K562 (cell line): Measurements from ENCODE around the gene PICK1. TPM values are rescaled to one million over a fixed set of nuclear protein-coding genes. Genes with fewer than 3 reads are reported as not detected.
"Not testable (repeated sequence)": the region's sequence is repeated elsewhere in the genome, so short reads cannot be mapped to it uniquely, and the experiment has no call there.

Experiments
- ATAC-seq: fragments of 200-7000 bp; cut with Tn5 transposase; 3 replicates; pipeline ENCODE4 v1.9.1; 2020; ENCODE audit warnings: moderate library complexity
- BruUV-seq: library from RNA; stranded (reverse); fragments of 400-500 nt; replicated peaks from 2 replicates; lab custom pipeline; 2021; lab: Mats Ljungman, UMichigan
- CTCF ChIA-PET: fragments of 300-600 bp; formaldehyde crosslinking; extraction: SDS; loops from one replicate; lab custom pipeline; 2021; ENCODE audit warnings: low intra/inter-chr PET ratio; lab: Yijun Ruan, JAX
- POLR2A ChIA-PET: fragments of 300-600, 350-650 bp; sonication (Branson Sonifier 250); formaldehyde crosslinking; extraction: SDS; loops from one replicate; lab custom pipeline; 2021; ENCODE audit warnings: antibody characterized with exemption, inconsistent platforms; lab: Yijun Ruan, JAX
- DNase-seq, 4 experiments: peaks; one replicate each; pipeline versions ENCODE4 v3.0.0 to v3.0.0-alpha.2; 2011 to 2018; ENCODE audit warnings: low spot score in 3 of 4, mixed read lengths in 3 of 4; ENCODE audit errors: extremely low read depth in 1 of 4
- FAIRE-seq: peaks from 2 replicates; lab custom pipeline; 2011; peaks lifted over from hg19 to GRCh38; lab: Jason Lieb, UNC
- H2AFZ ChIP-seq: 2 replicates; pipeline ENCODE4 v1.6.0; 2011; ENCODE audit warnings: low read depth, low read length, control low read depth, inconsistent platforms
- H3K27ac ChIP-seq: fragments of 200-600 bp; 3 replicates; pipeline ENCODE4 v1.8.0; 2011; ENCODE audit warnings: low read depth, mild to moderate bottlenecking, control low read depth, inconsistent platforms, low read length, moderate library complexity, mixed read lengths; ENCODE audit errors: extremely low read depth
- H3K27me3 ChIP-seq, 2 experiments: fragments of 300-600 bp in 1 of 2; 2 replicates in 1 of 2; 3 replicates in 1 of 2; pipeline versions ENCODE4 v1.6.0 to v1.8.0; 2011; ENCODE audit warnings: inconsistent platforms in 2 of 2, low read length in 2 of 2, mild to moderate bottlenecking in 1 of 2, mixed read lengths in 1 of 2, moderate library complexity in 1 of 2; ENCODE audit not compliant: control insufficient read depth in 2 of 2, insufficient read depth in 2 of 2
- H3K36me3 ChIP-seq: fragments of 300-600 bp; 3 replicates; pipeline ENCODE4 v1.8.0; 2011; ENCODE audit warnings: mild to moderate bottlenecking, low read length, inconsistent platforms; ENCODE audit not compliant: control insufficient read depth, insufficient read depth
- H3K4me1 ChIP-seq, 2 experiments: fragments of 200-600 bp in 1 of 2; replicated peaks in 1 of 2; 2 replicates in 1 of 2; 3 replicates in 1 of 2; pipeline versions ENCODE4 v1.5.1 to v1.8.0; 2011; ENCODE audit warnings: inconsistent platforms in 2 of 2, low read length in 2 of 2, mild to moderate bottlenecking in 1 of 2, mixed read lengths in 1 of 2, moderate library complexity in 1 of 2; ENCODE audit not compliant: control insufficient read depth in 2 of 2, insufficient read depth in 2 of 2
- H3K4me2 ChIP-seq: 2 replicates; pipeline ENCODE4 v1.6.1; 2011; ENCODE audit warnings: low read length, control low read depth, inconsistent platforms, mixed read lengths; ENCODE audit not compliant: insufficient read depth
- H3K4me3 ChIP-seq: fragments of 200-600 bp; sonication (generic), shearing (Covaris generic); 2 replicates; pipeline ENCODE4 v1.5.1; 2016; ENCODE audit warnings: control low read depth, inconsistent platforms
- H3K79me2 ChIP-seq: fragments of 200-600 bp; 3 replicates; pipeline ENCODE4 v1.8.0; 2011; ENCODE audit warnings: low read length, inconsistent platforms; ENCODE audit not compliant: control insufficient read depth, insufficient read depth
- H3K9ac ChIP-seq, 2 experiments: 2 replicates each; pipeline versions ENCODE4 v1.6.0 to v1.6.1; 2011; ENCODE audit warnings: low read depth in 2 of 2, low read length in 2 of 2, control low read depth in 1 of 2, inconsistent platforms in 1 of 2, mild to moderate bottlenecking in 1 of 2, mixed read lengths in 1 of 2; ENCODE audit not compliant: insufficient read depth in 1 of 2
- H3K9me1 ChIP-seq: one replicate; pipeline ENCODE4 v1.6.0; 2011; ENCODE audit warnings: inconsistent platforms, mild to moderate bottlenecking, low read length, moderate library complexity; ENCODE audit not compliant: control insufficient read depth, insufficient read depth
- H3K9me3 ChIP-seq: replicated peaks from 2 replicates; pipeline ENCODE4 v1.5.1; 2011; ENCODE audit warnings: low read depth, low read length, inconsistent platforms; ENCODE audit not compliant: control insufficient read depth, insufficient read depth
- H4K20me1 ChIP-seq: replicated peaks from 2 replicates; pipeline ENCODE4 v1.6.1; 2011; ENCODE audit warnings: low read length, inconsistent platforms, mixed read lengths; ENCODE audit not compliant: control insufficient read depth, insufficient read depth
- BRD4 ChIP-seq: fragments of 200-600 bp; sonication (generic); IDR thresholded peaks from 2 replicates; pipeline ENCODE4 v1.6.1; 2017; ENCODE audit warnings: inconsistent platforms
- DIDO1 ChIP-seq: fragments of 450-650 bp; IDR thresholded peaks from 2 replicates; pipeline ENCODE4 v1.6.1; 2016; ENCODE audit warnings: low read depth, missing biosample characterization, missing genetic modification characterization
- EZH2 ChIP-seq: IDR thresholded peaks from 2 replicates; pipeline ENCODE4 v1.6.1; 2012; ENCODE audit warnings: low read depth, mild to moderate bottlenecking, inconsistent platforms, low read length, borderline replicate concordance
- NFIX ChIP-seq: fragments of 250-450 bp; sonication (Bioruptor Pico); IDR thresholded peaks from 2 replicates; pipeline ENCODE4 v1.4.0; 2020; ENCODE audit warnings: low read depth, mild to moderate bottlenecking, moderate library complexity
- SMAD4 ChIP-seq: fragments of 250-450 bp; sonication (Bioruptor Pico); conservative IDR thresholded peaks from 2 replicates; pipeline ENCODE4 v1.8.0; 2021; ENCODE audit warnings: inconsistent platforms, mild to moderate bottlenecking, moderate library complexity
- ZBED1 ChIP-seq: IDR thresholded peaks from 2 replicates; pipeline ENCODE4 v1.6.1; 2014
- ZNF121 ChIP-seq: sonication (generic); formaldehyde crosslinking; conservative IDR thresholded peaks from 2 replicates; pipeline ENCODE4 v1.8.0; 2022; ENCODE audit warnings: missing genetic modification reagents
- ZNF24 ChIP-seq: fragments of 450-650 bp; IDR thresholded peaks from 2 replicates; pipeline ENCODE4 v1.6.1; 2016
- WGBS: fragments of 100-300 bp; shearing (Covaris generic); methylation state at CpG from one replicate; pipeline ENCODE4 v1.1.6; 2016; ENCODE audit warnings: low coverage, mixed read lengths; ENCODE audit not compliant: insufficient coverage; ENCODE audit errors: missing lambda C conversion rate; 5-methylcytosine and 5-hydroxymethylcytosine counted together
- in situ Hi-C: fragments of 300-500 bp; cut with MboI; formaldehyde crosslinking; loops from 4 replicates; pipeline ENCODE4 v1.15.0; 2018; ENCODE audit warnings: inconsistent platforms, mixed read lengths
- intact Hi-C: fragments of 100-400 bp; cut with micrococcal nuclease; formaldehyde crosslinking; loops from 2 replicates; pipeline ENCODE4 v1.14.2; 2022
- polyA plus RNA-seq, 8 experiments: library from polyadenylated mRNA; depleted of rRNA in 4 of 8; stranded (reverse) in 5 of 8; unstranded in 3 of 8; fragments of >200 nt; fragmentation: Nextera tagmentation in 2 of 8; fragmentation: Illumina TruSeq in 1 of 8; extraction: Ambion mirVana in 2 of 8; extraction: Trizol in 1 of 8; gene quantifications; 2 replicates each; pipeline versions ENCODE4 v1.2.1 to v1.2.3, GENCODE V29; 2011 to 2014; ENCODE audit warnings: inconsistent platforms in 1 of 8, missing spikeins in 1 of 8
- total RNA-seq, 7 experiments: library from RNA; depleted of rRNA in 6 of 7; stranded (reverse); fragments of >200 nt in 6 of 7; fragmentation: Illumina TruSeq in 2 of 7; extraction: Trizol in 2 of 7; gene quantifications; 2 replicates each; pipeline versions ENCODE4 v1.2.1 to v1.2.3, GENCODE V29; 2011 to 2021; ENCODE audit warnings: low replicate concordance in 1 of 7
- TF ChIP-seq, protein P1 (sequence below): fragments of 450-650 bp; formaldehyde crosslinking; IDR thresholded peaks from 2 replicates; pipeline ENCODE4 v1.4.0; 2020; ENCODE audit warnings: mild to moderate bottlenecking, moderate library complexity
- TF ChIP-seq, protein P2 (sequence below): IDR thresholded peaks from 2 replicates; pipeline ENCODE4 v1.6.1; 2016; ENCODE audit warnings: missing genetic modification characterization, missing compliant biosample characterization
- TF ChIP-seq, protein P3 (sequence below): fragments of 450-650 bp; IDR thresholded peaks from 2 replicates; pipeline ENCODE4 v1.6.1; 2017; ENCODE audit warnings: mild to moderate bottlenecking, moderate library complexity

PICK1 gene
- total and polyA plus RNA-seq, 9 of the 15 experiments (the other 6 are each of a cell fraction or from before 2014, with no cell fraction given) = 0.06 to 11.0 (median 7.9) TPM; not detected in 1

DNA sequence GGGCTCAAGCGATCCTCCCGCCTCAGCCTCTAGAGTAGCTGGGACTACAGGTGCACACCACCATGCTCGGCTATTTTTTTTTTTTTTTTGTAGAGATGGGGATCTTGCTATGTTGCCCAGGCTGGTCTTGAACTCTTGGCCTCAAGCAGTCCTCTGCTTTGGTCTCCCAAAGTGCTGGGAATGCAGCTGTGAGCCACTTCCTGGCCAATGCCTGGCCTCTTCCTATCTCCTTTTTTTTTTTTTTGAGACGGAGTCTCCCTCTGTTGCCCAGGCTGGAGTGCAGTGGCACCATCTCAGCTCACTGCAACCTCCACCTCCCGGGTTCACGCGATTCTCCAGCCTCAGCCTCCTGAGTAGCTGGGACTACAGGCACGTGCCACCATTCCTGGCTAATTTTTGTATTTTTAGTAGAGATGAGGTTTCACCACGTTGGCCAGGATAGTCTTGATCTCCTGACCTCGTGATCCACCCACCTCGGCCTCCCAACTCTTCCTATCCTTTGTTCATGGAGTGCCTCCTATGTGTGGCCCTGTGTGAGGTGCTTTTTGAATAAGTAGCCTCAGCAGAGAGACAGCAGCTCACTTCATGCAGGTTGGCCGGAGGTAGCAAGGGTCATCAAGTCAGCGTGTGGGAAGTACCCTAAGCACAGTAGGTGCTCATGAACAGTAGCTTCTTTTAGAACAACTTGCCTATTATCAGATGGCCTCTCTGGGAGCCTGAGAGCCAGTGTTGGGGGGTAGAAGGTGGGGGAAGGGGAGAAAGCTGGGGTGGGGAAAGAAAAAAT is 19.6 kb upstream of the PICK1 start:
- in situ Hi-C loops, FAIRE-seq, H3K27ac ChIP-seq, intact Hi-C loops, H3K9me1 ChIP-seq, H3K4me3 ChIP-seq, ATAC-seq: not testable (repeated sequence)
- peaks cover 26 to 49% of the 10 kb centered on the region in 2 experiments for H3K4me1 ChIP-seq
- peak; percentile 45 for TF ChIP-seq ZNF121
- TF ChIP-seq, all 486 proteins: peak for 1; not testable (repeated sequence) for 485
- H3K79me2 ChIP-seq, H3K36me3 ChIP-seq, BruUV-seq, H3K27me3 ChIP-seq, H3K9ac ChIP-seq, H4K20me1 ChIP-seq, H3K4me2 ChIP-seq, H3K9me3 ChIP-seq, CTCF ChIA-PET, DNase-seq: not testable (repeated sequence)
- POLR2A ChIA-PET = interaction anchor here (0.6 to 0.7 kb wide), 4 partner anchors 11 to 760 kb away, joined by 3 to 4 read pairs (median 4); no protein-coding TSS in a partner anchor
- 41% methylated on average over 9 of the region's 13 CpGs for WGBS
- H2AFZ ChIP-seq = 0 out of 2 replicates have a peak overlapping the region, but pooled peaks have one; percentile 32

DNA sequence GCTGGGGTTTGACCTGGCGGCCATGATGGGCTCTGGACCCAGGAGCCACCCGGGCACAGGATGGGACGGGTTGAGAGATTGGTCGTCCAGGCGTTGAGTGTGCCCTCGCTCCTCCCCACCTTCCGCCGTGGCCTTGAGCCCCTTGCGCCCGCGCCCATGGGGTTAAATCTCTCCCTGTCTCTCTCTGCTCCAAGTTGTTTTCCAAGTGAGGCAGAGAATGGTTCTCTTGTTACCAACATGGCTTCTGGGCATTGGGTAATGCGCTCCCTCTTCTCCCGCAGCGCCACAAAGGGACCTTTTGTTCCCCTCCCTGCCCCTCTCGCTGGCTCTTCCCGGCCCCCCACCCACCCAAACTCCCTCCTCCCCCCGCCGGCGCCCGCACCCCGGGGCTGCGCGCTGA is 18.8 kb upstream of the PICK1 start:
- no peaks in the 10 kb centered on the region for H3K27me3 ChIP-seq
- in situ Hi-C loops = no loop called here
- H3K9me1 ChIP-seq = no peaks in the 10 kb centered on the region
- no peak overlapping the region for H3K4me2 ChIP-seq
- H3K4me1 ChIP-seq = peaks cover 18 to 49% of the 10 kb centered on the region in 2 experiments
- no peak for FAIRE-seq
- H2AFZ ChIP-seq = no peak overlapping the region
- ChIA-PET POLR2A (interaction anchor here (0.7 kb wide), 1 partner anchor 10 kb away, joined by 3 read pairs; no protein-coding TSS in a partner anchor), CTCF (no interaction called here)
- DNase-seq = no peak
- no peak overlapping the region for H3K27ac ChIP-seq
- no peaks in the 10 kb centered on the region for H3K36me3 ChIP-seq
- no peak for ATAC-seq
- no peaks in the 10 kb centered on the region for H3K79me2 ChIP-seq
- 92% methylated on average over 2 of the region's 23 CpGs for WGBS
- intact Hi-C loops = no loop called here
- H3K9me3 ChIP-seq = no peaks in the 10 kb centered on the region
- no peaks in the 10 kb centered on the region for H4K20me1 ChIP-seq
- H3K4me3 ChIP-seq = no peak overlapping the region
- no TSS peak for BruUV-seq
- H3K9ac ChIP-seq = no peak overlapping the region
- TF ChIP-seq DIDO1 = no peak
- no peak for TF ChIP-seq SMAD4 (CRISPR knock-in tag)
- TF ChIP-seq ZNF24 = no peak
- TF ChIP-seq, protein P1, sequence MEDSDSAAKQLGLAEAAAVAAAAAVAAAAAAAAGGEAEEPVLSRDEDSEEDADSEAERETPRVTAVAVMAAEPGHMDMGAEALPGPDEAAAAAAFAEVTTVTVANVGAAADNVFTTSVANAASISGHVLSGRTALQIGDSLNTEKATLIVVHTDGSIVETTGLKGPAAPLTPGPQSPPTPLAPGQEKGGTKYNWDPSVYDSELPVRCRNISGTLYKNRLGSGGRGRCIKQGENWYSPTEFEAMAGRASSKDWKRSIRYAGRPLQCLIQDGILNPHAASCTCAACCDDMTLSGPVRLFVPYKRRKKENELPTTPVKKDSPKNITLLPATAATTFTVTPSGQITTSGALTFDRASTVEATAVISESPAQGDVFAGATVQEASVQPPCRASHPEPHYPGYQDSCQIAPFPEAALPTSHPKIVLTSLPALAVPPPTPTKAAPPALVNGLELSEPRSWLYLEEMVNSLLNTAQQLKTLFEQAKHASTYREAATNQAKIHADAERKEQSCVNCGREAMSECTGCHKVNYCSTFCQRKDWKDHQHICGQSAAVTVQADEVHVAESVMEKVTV (CRISPR knock-in tag) = no peak
- TF ChIP-seq, protein P2, sequence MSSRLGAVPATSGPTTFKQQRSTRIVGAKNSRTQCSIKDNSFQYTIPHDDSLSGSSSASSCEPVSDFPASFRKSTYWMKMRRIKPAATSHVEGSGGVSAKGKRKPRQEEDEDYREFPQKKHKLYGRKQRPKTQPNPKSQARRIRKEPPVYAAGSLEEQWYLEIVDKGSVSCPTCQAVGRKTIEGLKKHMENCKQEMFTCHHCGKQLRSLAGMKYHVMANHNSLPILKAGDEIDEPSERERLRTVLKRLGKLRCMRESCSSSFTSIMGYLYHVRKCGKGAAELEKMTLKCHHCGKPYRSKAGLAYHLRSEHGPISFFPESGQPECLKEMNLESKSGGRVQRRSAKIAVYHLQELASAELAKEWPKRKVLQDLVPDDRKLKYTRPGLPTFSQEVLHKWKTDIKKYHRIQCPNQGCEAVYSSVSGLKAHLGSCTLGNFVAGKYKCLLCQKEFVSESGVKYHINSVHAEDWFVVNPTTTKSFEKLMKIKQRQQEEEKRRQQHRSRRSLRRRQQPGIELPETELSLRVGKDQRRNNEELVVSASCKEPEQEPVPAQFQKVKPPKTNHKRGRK (tag) = no peak
- TF ChIP-seq EZH2 = no peak
- TF ChIP-seq, protein P3, sequence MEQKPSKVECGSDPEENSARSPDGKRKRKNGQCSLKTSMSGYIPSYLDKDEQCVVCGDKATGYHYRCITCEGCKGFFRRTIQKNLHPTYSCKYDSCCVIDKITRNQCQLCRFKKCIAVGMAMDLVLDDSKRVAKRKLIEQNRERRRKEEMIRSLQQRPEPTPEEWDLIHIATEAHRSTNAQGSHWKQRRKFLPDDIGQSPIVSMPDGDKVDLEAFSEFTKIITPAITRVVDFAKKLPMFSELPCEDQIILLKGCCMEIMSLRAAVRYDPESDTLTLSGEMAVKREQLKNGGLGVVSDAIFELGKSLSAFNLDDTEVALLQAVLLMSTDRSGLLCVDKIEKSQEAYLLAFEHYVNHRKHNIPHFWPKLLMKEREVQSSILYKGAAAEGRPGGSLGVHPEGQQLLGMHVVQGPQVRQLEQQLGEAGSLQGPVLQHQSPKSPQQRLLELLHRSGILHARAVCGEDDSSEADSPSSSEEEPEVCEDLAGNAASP = no peak
- TF ChIP-seq BRD4 = no peak
- TF ChIP-seq ZBED1 = no peak
- TF ChIP-seq NFIX (CRISPR knock-in tag) = no peak
